Muscle of arm (tissue), 12 donors: ENCODE results near the gene GJC1. TPM values are rescaled to one million over a fixed set of nuclear protein-coding genes. Genes with fewer than 3 reads are reported as not detected.

Source experiments
- polyA plus RNA-seq, 12 donors: library from polyadenylated mRNA; unstranded; fragments of 120-200 nt; gene quantifications; one replicate each; pipeline ENCODE4 v1.2.1, GENCODE V29; 2013; ENCODE audit not compliant: insufficient read length in 12 of 12

Gene GJC1
- polyA plus RNA-seq, 12 donors: 16.3 to 32.0 (median 21.9) TPM; not detected in 1

Other genes starting within 250 kb of the GJC1 start
- gene MEIOC, start 173.8 kb downstream of the GJC1 start, polyA plus RNA-seq: 1 to 10 TPM in 7 of 12 donors, under 1 TPM in 3, not detected in 2; 0.67 to 2.0 (median 1.3) TPM
- 10 to 100 TPM in 11 of 12 donors, not detected in 1; 29.0 to 41.6 (median 33.8) TPM for gene CCDC43, start 140.5 kb downstream of the GJC1 start, polyA plus RNA-seq
- gene DBF4B, start 121.6 kb downstream of the GJC1 start, polyA plus RNA-seq: 10 to 100 TPM in 4 of 12 donors, 1 to 10 TPM in 7, not detected in 1; 5.5 to 18.5 (median 7.1) TPM
- gene ADAM11, start 71.3 kb downstream of the GJC1 start, polyA plus RNA-seq: 1 to 10 TPM in 8 of 12 donors, under 1 TPM in 2, not detected in 2; 0.96 to 4.1 (median 1.8) TPM
- 1 to 10 TPM in 10 of 12 donors, not detected in 2; 2.5 to 6.5 (median 4.0) TPM for gene HIGD1B, start 17.6 kb upstream of the GJC1 start, polyA plus RNA-seq
- 100 to 1,000 TPM in 1 of 12 donors, 10 to 100 TPM in 10, not detected in 1; 59.8 to 132 (median 68.8) TPM for gene EFTUD2, start 69.2 kb upstream of the GJC1 start, polyA plus RNA-seq
- gene GFAP, start 85.2 kb upstream of the GJC1 start, polyA plus RNA-seq: 1 to 10 TPM in 4 of 12 donors, under 1 TPM in 5, not detected in 3; 0.23 to 2.5 (median 0.68) TPM
- gene KIF18B, start 117.5 kb upstream of the GJC1 start, polyA plus RNA-seq: 10 to 100 TPM in 3 of 12 donors, 1 to 10 TPM in 8, not detected in 1; 5.0 to 17.5 (median 9.3) TPM
- gene C1QL1, start 138.0 kb upstream of the GJC1 start, polyA plus RNA-seq: 1 to 10 TPM in 11 of 12 donors, not detected in 1; 1.2 to 8.8 (median 1.9) TPM
- 100 to 1,000 TPM in 1 of 12 donors, 10 to 100 TPM in 11; 25.4 to 360 (median 30.2) TPM for gene DCAKD, start 221.3 kb upstream of the GJC1 start, polyA plus RNA-seq
- gene NMT1, start 231.0 kb upstream of the GJC1 start, polyA plus RNA-seq: 10 to 100 TPM in 11 of 12 donors, not detected in 1; 34.2 to 92.9 (median 40.6) TPM